Peyer's patch (tissue), 4 donors: Measurements from ENCODE around the gene SLC25A25. TPM values are rescaled to one million over a fixed set of nuclear protein-coding genes. Genes with fewer than 3 reads are reported as not detected.

Experiments used
- DNase-seq, 3 donors: peaks; one replicate each; pipeline ENCODE4 v3.0.0-alpha.2; 2017 to 2019
- H3K27ac ChIP-seq, 4 donors: fragments of 200-600 bp; sonication (generic); one replicate each; pipeline ENCODE4 v1.5.1; 2016 to 2019
- H3K27me3 ChIP-seq, 2 donors: fragments of 200-600 bp; sonication (generic); one replicate each; pipeline ENCODE4 v1.5.1; 2019
- H3K36me3 ChIP-seq, 3 donors: fragments of 200-600 bp; sonication (generic); one replicate each; pipeline ENCODE4 v1.5.1; 2016 to 2019
- H3K4me1 ChIP-seq, 4 donors: fragments of 200-600 bp; sonication (generic); one replicate each; pipeline ENCODE4 v1.5.1; 2016 to 2019
- H3K4me3 ChIP-seq, 4 donors: fragments of 200-600 bp; sonication (generic); 1 replicate in 3 of 4; 2 replicates in 1 of 4; pipeline ENCODE4 v1.5.1; 2016 to 2019; ENCODE audit warnings: mild to moderate bottlenecking in 1 of 4
- H3K9me3 ChIP-seq, 4 donors: fragments of 200-600 bp; sonication (generic); one replicate each; pipeline ENCODE4 v1.5.1; 2016 to 2019; ENCODE audit warnings: mild to moderate bottlenecking in 1 of 4
- POLR2A ChIP-seq, 2 donors: fragments of 450-650 bp; IDR thresholded peaks; one replicate each; pipeline ENCODE4 v1.5.1; 2017; ENCODE audit warnings: antibody characterized with exemption in 2 of 2, mild to moderate bottlenecking in 2 of 2, moderate library complexity in 2 of 2
- total RNA-seq, 4 donors: library from RNA; depleted of rRNA; stranded (reverse); fragments of >200 nt; gene quantifications; one replicate each; pipeline ENCODE4 v1.1.0, GENCODE V29; 2016
- TF ChIP-seq, protein P1 (sequence below), 6 experiments: fragments of 450-650 bp in 4 of 6; fragments of 200-600 bp in 2 of 6; sonication (generic) in 1 of 6; IDR thresholded peaks; one replicate each; pipeline ENCODE4 v1.5.1; 2017 to 2019; ENCODE audit warnings: antibody characterized with exemption in 6 of 6, mild to moderate bottlenecking in 3 of 6, moderate library complexity in 1 of 6

Gene SLC25A25
- total RNA-seq, 4 donors from 2014 or later: 18.2 to 44.1 (median 28.2) TPM

DNA sequence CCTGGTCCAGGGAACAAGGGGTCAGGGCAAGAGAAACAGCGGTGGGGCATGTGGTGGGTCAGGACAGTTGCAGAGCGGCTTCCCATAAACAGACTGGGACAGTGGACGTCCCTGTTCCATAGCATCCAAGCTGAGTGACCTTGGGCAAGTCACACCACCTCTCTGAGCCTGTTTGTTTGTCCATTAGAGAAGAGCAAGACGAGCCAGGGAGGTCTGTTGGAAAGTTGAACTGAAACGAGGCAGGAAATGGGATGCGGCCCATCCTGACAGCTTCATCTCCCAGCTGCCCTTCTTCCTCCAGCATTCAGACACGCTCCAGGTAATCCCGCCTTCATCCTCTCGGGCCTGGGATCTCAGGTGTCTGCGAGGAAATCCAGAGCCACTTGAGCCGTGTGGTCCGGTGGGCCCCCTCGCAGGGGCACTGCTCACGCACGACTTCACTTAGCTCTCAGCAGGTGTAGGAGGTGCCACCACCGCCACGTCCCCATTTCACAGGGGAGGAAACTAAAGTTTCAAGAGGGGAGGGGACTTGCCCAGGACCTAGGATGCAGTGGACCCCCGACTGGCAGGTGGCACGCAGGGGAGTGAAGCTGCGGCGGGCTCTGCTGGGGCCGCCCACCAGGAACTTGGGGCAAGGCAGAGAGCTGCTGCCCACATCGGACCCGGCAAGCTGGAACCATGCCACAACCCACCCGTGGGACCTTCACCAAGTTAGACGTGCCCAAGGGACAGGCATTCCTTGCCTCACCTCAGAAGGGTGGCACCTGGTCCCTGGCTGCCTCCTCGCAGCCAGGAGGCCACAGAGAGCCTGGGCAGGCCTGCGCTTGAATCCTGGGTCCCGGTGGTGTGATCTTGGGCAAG lies 46.5 kb downstream of the SLC25A25 start:
- TF ChIP-seq, protein P1, sequence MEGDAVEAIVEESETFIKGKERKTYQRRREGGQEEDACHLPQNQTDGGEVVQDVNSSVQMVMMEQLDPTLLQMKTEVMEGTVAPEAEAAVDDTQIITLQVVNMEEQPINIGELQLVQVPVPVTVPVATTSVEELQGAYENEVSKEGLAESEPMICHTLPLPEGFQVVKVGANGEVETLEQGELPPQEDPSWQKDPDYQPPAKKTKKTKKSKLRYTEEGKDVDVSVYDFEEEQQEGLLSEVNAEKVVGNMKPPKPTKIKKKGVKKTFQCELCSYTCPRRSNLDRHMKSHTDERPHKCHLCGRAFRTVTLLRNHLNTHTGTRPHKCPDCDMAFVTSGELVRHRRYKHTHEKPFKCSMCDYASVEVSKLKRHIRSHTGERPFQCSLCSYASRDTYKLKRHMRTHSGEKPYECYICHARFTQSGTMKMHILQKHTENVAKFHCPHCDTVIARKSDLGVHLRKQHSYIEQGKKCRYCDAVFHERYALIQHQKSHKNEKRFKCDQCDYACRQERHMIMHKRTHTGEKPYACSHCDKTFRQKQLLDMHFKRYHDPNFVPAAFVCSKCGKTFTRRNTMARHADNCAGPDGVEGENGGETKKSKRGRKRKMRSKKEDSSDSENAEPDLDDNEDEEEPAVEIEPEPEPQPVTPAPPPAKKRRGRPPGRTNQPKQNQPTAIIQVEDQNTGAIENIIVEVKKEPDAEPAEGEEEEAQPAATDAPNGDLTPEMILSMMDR (IDR thresholded peaks at IDR 0.05): no peak
- TF ChIP-seq POLR2A (IDR thresholded peaks at IDR 0.05): no peak
- H3K9me3 ChIP-seq: no peaks in the 10 kb centered on the region
- DNase-seq: peak in 2 of 3 donors; percentile 46 to 62
- peak overlapping the region; percentile 40 to 98 (median 96) for H3K27ac ChIP-seq
- H3K4me3 ChIP-seq: peak overlapping the region in 3 of 4 donors; percentile 21 to 67 (median 52)
- peaks cover 0 to 30% (median 10%) of the 10 kb centered on the region in 4 donors for H3K4me1 ChIP-seq
- H3K27me3 ChIP-seq: no peaks in the 10 kb centered on the region
- no peaks in the 10 kb centered on the region for H3K36me3 ChIP-seq

DNA sequence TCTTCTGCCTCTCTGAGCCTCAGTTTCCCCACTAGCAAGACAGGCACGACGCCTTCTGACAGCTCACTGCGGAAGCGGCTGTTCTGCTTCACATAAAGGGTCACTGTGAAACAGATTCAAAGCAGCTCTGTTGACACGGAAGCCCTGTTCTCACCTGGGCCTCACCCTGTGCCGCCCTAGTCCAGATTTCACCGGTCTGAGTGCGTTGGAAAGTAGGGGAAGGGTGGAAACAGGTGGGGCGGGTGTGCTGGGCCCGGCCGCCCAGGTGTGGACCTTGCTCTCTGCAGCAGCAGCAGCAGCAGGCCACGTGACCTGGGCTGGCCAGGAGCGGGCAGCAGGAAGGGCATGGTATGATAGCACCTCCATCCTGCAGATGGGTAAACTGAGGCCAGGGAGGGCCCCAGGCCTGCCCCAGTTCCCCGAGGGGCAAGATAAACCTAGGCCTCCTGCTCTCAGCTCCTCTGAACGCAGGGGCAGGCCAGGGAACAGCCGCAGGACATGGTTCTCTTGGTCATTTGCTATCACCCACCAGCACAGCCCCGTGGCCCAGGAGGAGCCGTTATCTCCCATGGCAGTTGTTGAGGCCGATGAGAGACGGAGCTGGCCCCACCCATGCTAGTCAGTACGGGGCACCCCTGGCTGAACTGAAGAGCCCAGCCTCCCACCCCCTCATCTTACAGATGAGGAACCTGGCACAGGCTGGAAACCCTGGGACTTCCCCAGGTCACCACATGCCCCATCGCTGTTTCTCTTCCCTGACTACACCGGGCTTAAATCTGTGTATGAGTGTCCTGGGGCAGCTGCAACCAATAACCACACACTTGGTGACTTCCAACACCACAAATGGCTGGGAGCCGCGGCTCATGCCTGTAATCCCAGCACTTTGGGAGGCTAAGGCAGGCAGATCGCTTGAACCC lies 47.4 kb downstream of the SLC25A25 start:
- no peaks in the 10 kb centered on the region for H3K27me3 ChIP-seq
- TF ChIP-seq, protein P1 (IDR thresholded peaks at IDR 0.05): peak in 1 of 6 experiments; percentile 10
- TF ChIP-seq POLR2A (IDR thresholded peaks at IDR 0.05): peak; percentile 97 to 98
- H3K4me3 ChIP-seq: peak overlapping the region in 3 of 4 donors; percentile 21 to 67 (median 52)
- H3K36me3 ChIP-seq: peaks cover 0 to 5% (median 0%) of the 10 kb centered on the region in 3 donors
- H3K4me1 ChIP-seq: peaks cover 0 to 30% (median 10%) of the 10 kb centered on the region in 4 donors
- peak; percentile 58 to 95 (median 92) for DNase-seq
- H3K27ac ChIP-seq: peak overlapping the region; percentile 40 to 98 (median 96)
- H3K9me3 ChIP-seq: no peaks in the 10 kb centered on the region

DNA sequence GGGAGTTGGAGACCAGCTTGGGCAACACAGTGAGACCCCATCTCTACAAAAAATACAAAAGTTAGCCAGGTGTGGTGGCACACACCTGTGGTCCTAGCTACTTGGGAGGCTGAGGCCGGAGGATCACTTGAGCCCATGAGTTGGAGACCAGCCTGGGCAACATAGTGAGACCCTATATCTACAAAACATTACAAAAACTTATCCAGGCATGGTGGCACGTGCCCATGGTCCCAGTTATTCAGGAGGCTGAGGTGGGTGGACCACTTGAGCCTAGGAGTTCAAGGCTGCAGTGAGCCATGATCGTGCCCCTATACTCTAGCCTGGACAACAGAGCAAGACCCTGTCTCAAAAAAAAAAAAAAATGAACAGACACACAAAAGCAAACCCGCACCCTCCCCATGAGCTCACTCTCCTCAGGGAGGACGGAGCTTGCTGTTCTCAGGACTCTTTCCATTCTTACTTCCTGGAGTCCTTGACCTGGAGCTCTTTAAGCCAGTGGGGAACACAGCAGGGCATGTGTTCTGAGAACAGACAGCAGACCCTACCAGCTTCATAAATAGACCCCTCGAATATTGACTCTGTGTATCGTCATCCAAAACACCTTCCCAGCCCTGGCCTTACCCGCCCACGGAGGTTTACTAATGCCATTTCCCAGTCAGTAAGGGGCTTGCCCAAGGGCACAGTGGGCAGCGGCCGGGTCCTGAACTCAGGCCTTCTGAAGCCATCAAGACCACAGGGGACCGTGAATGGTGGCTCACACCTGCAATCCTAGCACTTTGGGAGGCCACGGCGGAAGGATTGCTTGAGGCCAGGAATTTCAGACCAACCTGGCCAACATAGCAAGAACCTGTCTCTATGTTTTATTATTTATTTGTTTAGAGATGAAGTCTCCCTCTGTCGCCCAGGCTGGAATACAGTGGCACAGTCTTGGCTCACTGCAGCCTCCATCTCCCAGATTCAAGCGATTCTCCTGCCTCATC lies 48.4 kb downstream of the SLC25A25 start:
- Histone ChIP-seq H3K4me1 (peaks cover 0 to 27% (median 10%) of the 10 kb centered on the region in 4 donors), H3K27me3 (no peaks in the 10 kb centered on the region), H3K27ac (peak overlapping the region; percentile 40 to 98 (median 96)), H3K36me3 (peaks cover 0 to 15% (median 0%) of the 10 kb centered on the region in 3 donors), H3K9me3 (no peaks in the 10 kb centered on the region), H3K4me3 (no peak overlapping the region)
- TF ChIP-seq, protein P1 (IDR thresholded peaks at IDR 0.05): no peak
- no peak for TF ChIP-seq POLR2A (IDR thresholded peaks at IDR 0.05)
- DNase-seq: peak in 2 of 3 donors; percentile 49 to 51

DNA sequence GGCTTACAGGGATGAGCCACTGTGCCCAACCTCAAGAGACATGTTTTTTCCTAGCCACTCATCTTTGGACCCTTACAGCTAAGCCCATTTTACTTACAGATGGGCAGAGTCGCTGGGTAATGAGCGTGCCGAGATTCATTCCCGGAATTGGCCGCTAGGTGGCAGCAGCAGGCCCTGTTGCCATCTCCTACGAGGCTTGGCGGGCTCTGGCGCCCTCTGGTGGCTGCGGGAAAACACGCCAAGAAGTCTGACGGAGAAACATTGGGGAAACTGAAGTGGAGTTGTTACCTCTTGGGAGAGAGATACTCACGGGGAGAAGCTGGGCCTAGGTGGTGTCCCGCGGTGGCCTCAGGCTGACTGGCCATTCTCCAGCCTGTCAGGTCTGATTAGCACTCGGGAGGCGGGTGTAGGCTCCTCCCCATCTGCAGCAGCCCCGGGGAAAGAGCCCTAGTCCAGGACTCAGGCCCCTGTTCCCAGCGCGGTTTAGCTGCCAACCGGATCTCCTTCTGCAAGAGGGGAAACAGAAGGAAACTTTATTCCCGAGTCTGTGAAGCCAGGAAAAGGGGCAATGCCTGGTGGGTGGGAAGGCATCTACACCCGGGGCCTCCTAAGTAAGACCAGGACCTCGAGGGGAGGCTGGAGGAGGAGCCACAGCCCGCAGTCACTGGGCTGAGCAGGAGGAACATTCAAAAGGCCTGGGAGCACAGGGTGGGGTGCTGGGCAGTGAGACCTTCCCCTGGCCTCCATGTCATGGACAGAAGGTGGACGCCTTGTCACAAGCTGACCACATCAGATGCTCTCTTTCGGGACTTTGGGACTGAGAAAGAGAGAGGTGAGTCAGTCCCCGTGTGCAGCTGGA lies 49.8 kb downstream of the SLC25A25 start:
- DNase-seq: peak; percentile 89 to 98 (median 97)
- Histone ChIP-seq H3K4me1 (peaks cover 0 to 26% (median 10%) of the 10 kb centered on the region in 4 donors), H3K27me3 (no peaks in the 10 kb centered on the region), H3K36me3 (peaks cover 0 to 26% (median 0%) of the 10 kb centered on the region in 3 donors), H3K9me3 (no peaks in the 10 kb centered on the region), H3K27ac (peak overlapping the region in 2 of 4 donors; percentile 10 to 16), H3K4me3 (no peak overlapping the region)
- TF ChIP-seq, protein P1 (IDR thresholded peaks at IDR 0.05): peak; percentile 100
- peak in 1 of 2 donors; percentile 44 for TF ChIP-seq POLR2A (IDR thresholded peaks at IDR 0.05)
